ENCODE measurements around the gene KREMEN2. TPM values are rescaled to one million over a fixed set of nuclear protein-coding genes. Genes with fewer than 3 reads are reported as not detected.

Gene KREMEN2
- total and polyA plus RNA-seq, 2 of the 13 experiments (the other 11 are each of a cell fraction or from before 2014, with no cell fraction given): 0.48 to 1.2 TPM

DNA sequence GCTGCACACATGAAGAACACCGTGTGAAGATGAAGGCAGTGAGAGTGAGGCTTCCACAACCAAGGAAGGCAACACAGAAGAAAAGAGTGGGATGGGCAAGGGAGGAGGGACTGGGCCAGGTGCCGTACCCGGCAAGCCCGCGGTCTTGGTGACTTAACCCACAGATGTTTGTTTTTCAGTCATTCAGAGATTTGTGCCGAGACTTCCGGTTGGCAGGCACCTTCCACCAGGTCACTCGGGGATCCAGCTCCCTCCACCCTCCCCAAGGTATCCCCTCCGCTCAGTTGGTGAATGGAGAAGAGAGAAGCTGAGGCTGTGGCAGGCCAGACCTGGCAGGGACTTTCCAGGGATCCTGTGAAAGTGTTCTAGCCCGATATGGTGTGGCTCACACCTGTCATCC is 4.9 kb upstream of the KREMEN2 start:
- peaks cover 6 to 37% of the 10 kb centered on the region in 2 experiments; a peak in 4 of 5 replicates for H3K27me3 ChIP-seq (ENCODE audit: control insufficient read depth in 1 of 2, insufficient read depth in 2 of 2, low read length in 2 of 2)
- intact Hi-C loops (cut with micrococcal nuclease; ENCODE audit: unreplicated experiment) (no loop called here), in situ Hi-C loops (cut with HindIII; ENCODE audit: extremely low pct_ligation_motif_present, low pct_unique_long_range_greater_than_20kb) (no loop called here)
- DNase-seq (ENCODE audit: low spot score): no peak
- ChIA-PET CTCF (ENCODE audit: low intra/inter-chr PET ratio, low total read pairs) (no interaction called here), POLR2A (no interaction called here)
- no peak overlapping the region for H2AFZ ChIP-seq (ENCODE audit: low read length)
- no peak overlapping the region for H3K9ac ChIP-seq (ENCODE audit: insufficient read depth, low read depth, low read length)
- H3K4me1 ChIP-seq (ENCODE audit: insufficient read depth, low read length): peaks cover 30% of the 10 kb centered on the region
- H4K20me1 ChIP-seq (ENCODE audit: insufficient read depth, low read length): no peaks in the 10 kb centered on the region
- no peaks in the 10 kb centered on the region for H3K36me3 ChIP-seq (replicated peaks in 1 of 2; ENCODE audit: control insufficient read depth in 1 of 2, insufficient read depth in 2 of 2, low read length in 2 of 2)
- TF ChIP-seq CHD4 (IDR thresholded peaks at IDR 0.05; ENCODE audit: borderline replicate concordance, low read length) (no peak), CBX2 (IDR thresholded peaks at IDR 0.05; ENCODE audit: low read depth, low read length) (no peak), CBX2 (CRISPR knock-in tag; IDR thresholded peaks at IDR 0.05; ENCODE audit: low read depth) (no peak), SRF (IDR thresholded peaks at IDR 0.05; ENCODE audit: low read depth, low read length) (no peak), ZNF550 (CRISPR knock-in tag; IDR thresholded peaks at IDR 0.05; ENCODE audit: borderline replicate concordance) (no peak)
- TF ChIP-seq, protein P1, sequence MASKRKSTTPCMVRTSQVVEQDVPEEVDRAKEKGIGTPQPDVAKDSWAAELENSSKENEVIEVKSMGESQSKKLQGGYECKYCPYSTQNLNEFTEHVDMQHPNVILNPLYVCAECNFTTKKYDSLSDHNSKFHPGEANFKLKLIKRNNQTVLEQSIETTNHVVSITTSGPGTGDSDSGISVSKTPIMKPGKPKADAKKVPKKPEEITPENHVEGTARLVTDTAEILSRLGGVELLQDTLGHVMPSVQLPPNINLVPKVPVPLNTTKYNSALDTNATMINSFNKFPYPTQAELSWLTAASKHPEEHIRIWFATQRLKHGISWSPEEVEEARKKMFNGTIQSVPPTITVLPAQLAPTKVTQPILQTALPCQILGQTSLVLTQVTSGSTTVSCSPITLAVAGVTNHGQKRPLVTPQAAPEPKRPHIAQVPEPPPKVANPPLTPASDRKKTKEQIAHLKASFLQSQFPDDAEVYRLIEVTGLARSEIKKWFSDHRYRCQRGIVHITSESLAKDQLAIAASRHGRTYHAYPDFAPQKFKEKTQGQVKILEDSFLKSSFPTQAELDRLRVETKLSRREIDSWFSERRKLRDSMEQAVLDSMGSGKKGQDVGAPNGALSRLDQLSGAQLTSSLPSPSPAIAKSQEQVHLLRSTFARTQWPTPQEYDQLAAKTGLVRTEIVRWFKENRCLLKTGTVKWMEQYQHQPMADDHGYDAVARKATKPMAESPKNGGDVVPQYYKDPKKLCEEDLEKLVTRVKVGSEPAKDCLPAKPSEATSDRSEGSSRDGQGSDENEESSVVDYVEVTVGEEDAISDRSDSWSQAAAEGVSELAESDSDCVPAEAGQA (IDR thresholded peaks at IDR 0.05; ENCODE audit: low read depth): no peak
- TF ChIP-seq, protein P1 (CRISPR knock-in tag; IDR thresholded peaks at IDR 0.05; ENCODE audit: borderline replicate concordance): no peak
- TF ChIP-seq, protein P2, sequence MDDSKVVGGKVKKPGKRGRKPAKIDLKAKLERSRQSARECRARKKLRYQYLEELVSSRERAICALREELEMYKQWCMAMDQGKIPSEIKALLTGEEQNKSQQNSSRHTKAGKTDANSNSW (CRISPR knock-in tag; IDR thresholded peaks at IDR 0.05; ENCODE audit: borderline replicate concordance): no peak
- no peak overlapping the region for H3K27ac ChIP-seq (ENCODE audit: extremely low read length, insufficient read depth, low read length)
- no peaks in the 10 kb centered on the region for H3K79me2 ChIP-seq (ENCODE audit: insufficient read depth, low read length)
- no peak for ATAC-seq
- FAIRE-seq: no peak
- H3K9me3 ChIP-seq (ENCODE audit: low read length): no peaks in the 10 kb centered on the region
- no peak overlapping the region; the same call in 1 of the 2 replicates for H3K4me2 ChIP-seq (ENCODE audit: low read depth, low read length)
- no peak overlapping the region for H3K4me3 ChIP-seq (replicated peaks in 1 of 3; ENCODE audit: insufficient read depth in 1 of 3, low read depth in 2 of 3, low read length in 3 of 3)
- 3% methylated on average over 7 of the region's 10 CpGs for WGBS (ENCODE audit: low lambda C conversion rate)
- no TSS peak for BruUV-seq (replicated peaks)

Measured in HepG2 (cell line).